ENCODE data around the gene HOGA1.

DNA sequence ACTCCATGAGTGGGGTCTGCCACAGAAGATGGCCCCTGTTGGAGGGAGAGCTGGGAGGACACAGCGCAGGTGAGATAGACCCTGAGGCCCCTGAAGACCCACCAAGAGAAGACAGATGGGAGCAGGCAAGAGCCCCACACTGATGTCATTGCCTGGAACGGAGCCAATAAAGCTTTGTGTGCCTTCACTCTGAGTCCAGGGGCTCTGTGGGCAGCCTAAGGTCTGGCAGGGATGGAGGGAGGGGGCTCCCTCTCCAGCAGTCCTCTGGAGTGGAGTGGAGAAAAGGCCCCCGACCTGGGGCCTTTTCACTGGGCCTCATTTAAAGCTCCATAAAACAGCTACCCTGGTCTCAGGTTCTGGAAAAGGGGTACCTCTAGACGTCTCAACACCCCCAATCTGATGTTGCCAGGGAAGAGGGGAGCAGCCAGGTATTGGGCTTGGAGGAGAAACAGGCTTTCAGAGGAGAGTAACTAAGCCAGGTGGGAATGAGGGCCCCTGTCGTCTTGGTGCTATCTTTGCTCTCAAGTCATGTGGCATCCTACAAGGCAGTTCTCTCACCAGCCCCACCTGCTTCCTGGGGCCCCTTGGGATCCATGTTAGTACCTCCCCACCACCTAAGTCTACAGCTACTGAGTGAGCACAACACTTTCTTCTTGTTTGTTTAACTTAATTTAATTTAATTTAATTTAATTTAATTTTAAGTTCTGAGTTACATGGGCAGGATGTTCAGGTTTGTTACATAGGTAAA is 6.7 kb downstream of the HOGA1 start:
- TF ChIP-seq, protein P1, sequence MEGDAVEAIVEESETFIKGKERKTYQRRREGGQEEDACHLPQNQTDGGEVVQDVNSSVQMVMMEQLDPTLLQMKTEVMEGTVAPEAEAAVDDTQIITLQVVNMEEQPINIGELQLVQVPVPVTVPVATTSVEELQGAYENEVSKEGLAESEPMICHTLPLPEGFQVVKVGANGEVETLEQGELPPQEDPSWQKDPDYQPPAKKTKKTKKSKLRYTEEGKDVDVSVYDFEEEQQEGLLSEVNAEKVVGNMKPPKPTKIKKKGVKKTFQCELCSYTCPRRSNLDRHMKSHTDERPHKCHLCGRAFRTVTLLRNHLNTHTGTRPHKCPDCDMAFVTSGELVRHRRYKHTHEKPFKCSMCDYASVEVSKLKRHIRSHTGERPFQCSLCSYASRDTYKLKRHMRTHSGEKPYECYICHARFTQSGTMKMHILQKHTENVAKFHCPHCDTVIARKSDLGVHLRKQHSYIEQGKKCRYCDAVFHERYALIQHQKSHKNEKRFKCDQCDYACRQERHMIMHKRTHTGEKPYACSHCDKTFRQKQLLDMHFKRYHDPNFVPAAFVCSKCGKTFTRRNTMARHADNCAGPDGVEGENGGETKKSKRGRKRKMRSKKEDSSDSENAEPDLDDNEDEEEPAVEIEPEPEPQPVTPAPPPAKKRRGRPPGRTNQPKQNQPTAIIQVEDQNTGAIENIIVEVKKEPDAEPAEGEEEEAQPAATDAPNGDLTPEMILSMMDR (IDR thresholded peaks at IDR 0.05) = no peak
- no peak for TF ChIP-seq POLR2A (IDR thresholded peaks at IDR 0.05)

Data from adrenal gland (tissue), 5 donors.